ENCODE data around the gene PSMD1. TPM values are rescaled to one million over a fixed set of nuclear protein-coding genes. Genes with fewer than 3 reads are reported as not detected.
A peak's percentile ranks its signal among the peaks of the same experiment; 100 is the strongest.

The PSMD1 gene
- total and polyA plus RNA-seq, 2 donors (not counting 3 experiments of a cell fraction or from before 2014, with no cell fraction given): 163 to 209 TPM

DNA sequence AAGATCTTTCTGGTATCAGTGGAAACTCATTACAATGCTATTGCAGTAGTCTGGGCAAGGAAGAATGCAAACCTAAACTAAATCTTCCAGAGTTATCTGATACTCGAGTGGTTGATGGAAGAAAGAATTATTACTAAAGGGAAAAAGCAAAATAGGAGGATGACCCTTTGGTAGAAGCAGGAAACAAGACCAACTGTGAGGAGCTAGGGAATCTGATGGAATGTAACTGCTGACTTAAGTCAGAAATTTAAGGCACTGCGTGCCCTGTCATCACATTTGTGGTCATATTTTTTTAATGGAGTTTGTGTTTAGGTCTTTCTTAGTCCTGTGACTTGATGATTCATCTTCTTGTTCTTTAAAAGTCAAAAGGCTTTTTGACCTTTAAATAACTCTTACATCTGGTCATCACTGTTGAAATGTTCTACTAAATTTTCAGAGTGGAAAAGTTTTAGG is 105.2 kb downstream of the PSMD1 start:
- H3K27ac ChIP-seq (ENCODE audit: insufficient read depth, low read depth, low read length): peak overlapping the region; percentile 86
- H3K4me2 ChIP-seq (ENCODE audit: insufficient read depth, low read length): peak overlapping the region; percentile 84
- no peak overlapping the region for H2AFZ ChIP-seq (ENCODE audit: low read depth, low read length)
- DNase-seq (ENCODE audit: low read depth, low spot score) (peak; percentile 92), FAIRE-seq (peak; percentile 89)
- H3K36me3 ChIP-seq (ENCODE audit: control insufficient read depth in 2 of 2, extremely low read depth in 1 of 2, insufficient read depth in 2 of 2, low read length in 2 of 2): peaks cover 3 to 10% of the 10 kb centered on the region in 2 experiments
- H3K9ac ChIP-seq (replicated peaks; ENCODE audit: extremely low read depth, insufficient read depth, low read length): peak overlapping the region; percentile 80
- no peaks in the 10 kb centered on the region for H3K9me3 ChIP-seq (replicated peaks; ENCODE audit: control insufficient read depth, insufficient read depth, low read length)
- intact Hi-C loops (cut with micrococcal nuclease): loop anchor here (1.0 to 2.0 kb wide), 4 partner anchors 20 to 39 kb away; no protein-coding TSS in a partner anchor
- BruUV-seq (replicated peaks): no TSS peak
- H3K4me3 ChIP-seq (replicated peaks in 1 of 3; ENCODE audit: insufficient read depth in 1 of 3, low read depth in 1 of 3, low read length in 3 of 3): no peak overlapping the region
- POLR2A ChIA-PET: interaction anchor here (0.7 kb wide), 1 partner anchor 14 kb away, joined by 3 read pairs; no protein-coding TSS in a partner anchor
- peaks cover 38% of the 10 kb centered on the region for H3K4me1 ChIP-seq (ENCODE audit: control insufficient read depth, extremely low read depth, insufficient read depth, low read length)
- CTCF ChIA-PET: interaction anchor here (0.8 to 4.2 kb wide), 8 partner anchors 12 to 290 kb away, joined by 3 to 20 read pairs (median 4); no protein-coding TSS in a partner anchor
- dilution Hi-C loops (cut with MboI; ENCODE audit: extremely low pct_ligation_motif_present, low sequenced_read_pairs): no loop called here
- H3K9me1 ChIP-seq (replicated peaks; ENCODE audit: control insufficient read depth, extremely low read depth, insufficient read depth, low read length): no peaks in the 10 kb centered on the region
- H4K20me1 ChIP-seq (replicated peaks; ENCODE audit: control insufficient read depth, extremely low read depth, insufficient read depth, low read length): no peaks in the 10 kb centered on the region
- TF ChIP-seq POLR2AphosphoS5 (IDR thresholded peaks at IDR 0.05; ENCODE audit: insufficient read depth, low read depth, low read length) (peak; percentile 56), JUN (IDR thresholded peaks at IDR 0.05; ENCODE audit: borderline replicate concordance, insufficient read depth, insufficient read length, low read depth) (peak; percentile 89), EZH2 (IDR thresholded peaks at IDR 0.05; ENCODE audit: borderline replicate concordance, low read depth, low read length, severe bottlenecking) (no peak), POLR2A (IDR thresholded peaks at IDR 0.05; ENCODE audit: low read depth, low read length) (peak; percentile 42), GATA2 (IDR thresholded peaks at IDR 0.05; ENCODE audit: insufficient read depth, insufficient read length, low read depth, low read length) (peak; percentile 61), MYC (IDR thresholded peaks at IDR 0.05; ENCODE audit: low read depth, low read length) (no peak), FOS (IDR thresholded peaks at IDR 0.05; ENCODE audit: borderline replicate concordance, insufficient read depth, low read length) (peak; percentile 88)
- TF ChIP-seq, protein P1, sequence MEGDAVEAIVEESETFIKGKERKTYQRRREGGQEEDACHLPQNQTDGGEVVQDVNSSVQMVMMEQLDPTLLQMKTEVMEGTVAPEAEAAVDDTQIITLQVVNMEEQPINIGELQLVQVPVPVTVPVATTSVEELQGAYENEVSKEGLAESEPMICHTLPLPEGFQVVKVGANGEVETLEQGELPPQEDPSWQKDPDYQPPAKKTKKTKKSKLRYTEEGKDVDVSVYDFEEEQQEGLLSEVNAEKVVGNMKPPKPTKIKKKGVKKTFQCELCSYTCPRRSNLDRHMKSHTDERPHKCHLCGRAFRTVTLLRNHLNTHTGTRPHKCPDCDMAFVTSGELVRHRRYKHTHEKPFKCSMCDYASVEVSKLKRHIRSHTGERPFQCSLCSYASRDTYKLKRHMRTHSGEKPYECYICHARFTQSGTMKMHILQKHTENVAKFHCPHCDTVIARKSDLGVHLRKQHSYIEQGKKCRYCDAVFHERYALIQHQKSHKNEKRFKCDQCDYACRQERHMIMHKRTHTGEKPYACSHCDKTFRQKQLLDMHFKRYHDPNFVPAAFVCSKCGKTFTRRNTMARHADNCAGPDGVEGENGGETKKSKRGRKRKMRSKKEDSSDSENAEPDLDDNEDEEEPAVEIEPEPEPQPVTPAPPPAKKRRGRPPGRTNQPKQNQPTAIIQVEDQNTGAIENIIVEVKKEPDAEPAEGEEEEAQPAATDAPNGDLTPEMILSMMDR (IDR thresholded peaks at IDR 0.05; ENCODE audit: extremely low read depth in 1 of 2, insufficient read depth in 1 of 2, low read depth in 1 of 2, low read length in 2 of 2): no peak
- TF ChIP-seq, protein P2, sequence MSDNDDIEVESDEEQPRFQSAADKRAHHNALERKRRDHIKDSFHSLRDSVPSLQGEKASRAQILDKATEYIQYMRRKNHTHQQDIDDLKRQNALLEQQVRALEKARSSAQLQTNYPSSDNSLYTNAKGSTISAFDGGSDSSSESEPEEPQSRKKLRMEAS (IDR thresholded peaks at IDR 0.05; ENCODE audit: insufficient read depth, insufficient read length): no peak
- no peaks in the 10 kb centered on the region for H3K79me2 ChIP-seq (ENCODE audit: control insufficient read depth, insufficient read depth, low read length)
- H3K27me3 ChIP-seq (ENCODE audit: control insufficient read depth in 2 of 2, insufficient read depth in 2 of 2, low read length in 2 of 2): no peaks in the 10 kb centered on the region
